NCI-H446 (cell line): ENCODE measurements around the gene KIF23.
A peak's percentile ranks its signal among the peaks of the same experiment; 100 is the strongest.

Source experiments
- DNase-seq, 2 experiments: peaks; one replicate each; lab custom pipeline; 2025; lab: John Stamatoyannopoulos, UW

The KIF23 gene

GRCh38 chr15:69465253-69465652 is 51.1 kb downstream of the KIF23 start:
- no peak for DNase-seq

DNA sequence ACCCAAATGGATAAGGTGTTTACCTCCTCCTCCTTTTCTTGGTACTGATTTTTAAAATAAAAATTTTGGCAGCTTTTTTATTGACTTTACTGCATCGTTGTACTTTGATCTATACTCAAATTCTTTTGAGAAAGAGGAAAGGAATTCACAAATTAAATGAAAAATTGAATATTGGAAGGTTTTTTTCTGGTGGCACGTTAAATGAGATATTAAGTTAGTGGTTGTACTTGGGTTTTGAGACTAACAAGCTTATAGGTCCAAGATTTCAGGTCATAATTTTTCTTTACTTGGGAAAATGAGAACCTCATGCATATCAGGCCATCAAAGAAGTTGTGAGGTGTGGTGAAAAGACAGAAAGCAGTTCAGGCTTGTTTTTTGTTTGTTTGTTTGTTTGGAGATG is 52.6 kb downstream of the KIF23 start:
- DNase-seq = no peak

DNA sequence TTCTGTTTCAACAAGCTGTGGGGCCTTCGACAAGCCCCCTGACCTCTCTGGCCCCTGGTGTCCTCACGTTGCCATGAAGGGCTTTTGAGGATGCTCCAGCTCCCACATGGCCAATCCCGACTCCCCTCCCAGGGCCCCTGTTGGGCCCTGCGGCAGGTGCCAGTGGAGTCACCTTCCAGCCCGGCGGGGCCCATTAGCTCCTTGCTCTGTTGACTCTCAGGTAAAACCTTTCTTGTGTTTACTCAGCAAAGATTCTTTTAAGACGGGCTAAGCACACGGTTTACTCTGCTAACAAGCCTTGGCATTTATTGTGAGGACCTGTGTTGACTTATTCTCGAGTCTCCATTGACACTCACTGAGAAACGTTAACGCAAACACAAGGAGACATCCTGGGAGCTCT is 53.5 kb downstream of the KIF23 start:
- no peak for DNase-seq

DNA sequence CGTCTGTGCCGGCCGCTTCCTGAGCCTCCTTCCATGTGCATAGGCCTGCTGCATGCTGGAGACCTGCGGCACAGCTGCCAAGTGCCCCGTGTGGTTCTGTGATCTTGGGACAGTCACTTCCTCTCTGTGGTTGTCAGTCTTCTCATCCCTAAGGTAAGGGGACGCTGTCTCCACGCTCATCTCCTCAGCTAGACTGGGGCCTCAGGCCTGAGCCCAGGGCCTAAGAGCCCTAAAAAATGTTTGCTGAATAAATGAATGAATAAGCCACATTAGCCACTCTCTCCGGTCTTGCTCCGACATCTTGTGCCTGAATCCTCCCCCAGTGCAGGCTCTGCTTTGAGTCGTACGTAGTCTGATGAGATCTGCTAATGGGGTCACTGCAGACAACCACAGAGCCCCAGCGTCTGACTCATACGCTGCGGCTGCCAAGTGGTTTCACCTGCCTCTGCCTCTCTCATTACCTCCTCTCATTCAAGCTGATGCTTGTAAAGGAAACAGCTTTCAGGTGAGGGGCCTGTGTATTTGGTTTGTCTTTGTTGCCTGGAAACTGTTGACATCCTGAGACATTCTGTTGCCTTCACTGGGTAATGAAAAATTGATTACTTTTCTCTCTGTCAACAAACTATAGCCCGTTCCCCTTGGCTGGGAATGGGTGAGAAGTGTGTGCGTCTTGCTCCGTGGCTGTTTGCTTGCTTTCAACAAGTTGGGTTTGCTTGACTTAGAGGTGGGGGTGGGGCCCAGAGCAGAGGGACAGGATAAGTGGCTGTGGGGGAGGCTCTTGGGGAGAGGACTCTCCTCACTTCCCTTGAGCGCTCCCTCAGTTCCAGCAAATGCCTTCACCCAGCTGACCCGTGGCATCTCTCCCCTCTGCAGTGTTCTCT is 54.3 kb downstream of the KIF23 start:
- DNase-seq = no peak

DNA sequence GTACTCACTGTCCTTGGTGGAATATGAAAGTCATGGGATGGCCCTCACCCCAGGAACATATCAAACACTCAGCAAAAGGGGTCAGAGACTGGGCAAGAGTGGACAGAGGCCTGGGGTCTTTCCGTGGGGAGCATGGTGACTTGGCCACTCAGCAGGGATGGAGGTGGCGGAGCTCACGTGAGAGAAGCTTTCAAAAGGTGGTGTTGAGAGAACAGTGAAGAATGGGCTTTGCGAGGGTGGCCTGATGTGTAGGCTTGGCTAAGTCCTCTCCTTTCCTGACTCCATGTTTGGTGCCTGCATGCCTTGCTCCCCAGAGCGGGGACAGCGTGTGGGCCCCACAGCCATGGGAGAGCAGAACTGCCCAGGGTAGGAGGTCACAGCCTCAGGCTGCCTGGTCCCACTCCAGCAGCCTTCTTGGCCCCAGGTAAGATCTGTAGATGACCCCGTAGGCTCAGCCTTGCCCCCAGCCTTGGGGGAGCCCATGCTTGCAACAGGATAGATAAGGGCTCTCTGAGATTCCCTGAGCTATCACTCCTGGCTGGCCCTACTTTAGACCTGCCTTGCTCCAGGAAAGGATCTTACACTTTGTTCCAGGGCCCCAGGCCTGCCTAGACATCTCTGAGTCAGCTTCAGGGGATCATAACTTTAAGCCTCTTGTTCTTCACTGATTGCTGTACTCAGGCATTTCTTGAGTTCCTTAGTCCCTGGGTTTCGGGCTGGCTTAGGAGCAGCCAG is 55.5 kb downstream of the KIF23 start:
- DNase-seq = no peak

DNA sequence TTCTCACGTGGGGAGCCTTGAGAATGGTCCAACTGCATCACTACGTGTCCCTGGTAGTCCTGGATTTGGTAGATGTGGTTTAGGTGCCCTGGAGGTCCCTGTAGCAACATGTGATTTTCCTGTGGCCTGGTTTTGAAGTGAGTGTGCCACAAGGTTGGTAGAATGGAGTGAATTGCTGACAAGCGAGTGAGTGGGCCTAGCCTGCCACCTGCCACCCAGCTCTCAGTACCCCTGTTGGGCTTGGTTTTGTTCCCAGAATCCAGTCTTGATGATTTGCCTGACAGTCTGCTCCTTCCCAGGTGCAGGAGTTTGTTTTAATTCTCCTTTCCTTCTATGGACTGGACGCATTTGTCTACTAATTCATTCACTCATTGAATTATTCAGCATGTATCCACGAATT is 57.9 kb downstream of the KIF23 start:
- no peak for DNase-seq

- no peak for DNase-seq
Measured at GRCh38 chr15:69472562-69472961, 58.4 kb downstream of the KIF23 start.

GRCh38 chr15:69474291-69474690 is 60.1 kb downstream of the KIF23 start:
- DNase-seq = no peak

DNA sequence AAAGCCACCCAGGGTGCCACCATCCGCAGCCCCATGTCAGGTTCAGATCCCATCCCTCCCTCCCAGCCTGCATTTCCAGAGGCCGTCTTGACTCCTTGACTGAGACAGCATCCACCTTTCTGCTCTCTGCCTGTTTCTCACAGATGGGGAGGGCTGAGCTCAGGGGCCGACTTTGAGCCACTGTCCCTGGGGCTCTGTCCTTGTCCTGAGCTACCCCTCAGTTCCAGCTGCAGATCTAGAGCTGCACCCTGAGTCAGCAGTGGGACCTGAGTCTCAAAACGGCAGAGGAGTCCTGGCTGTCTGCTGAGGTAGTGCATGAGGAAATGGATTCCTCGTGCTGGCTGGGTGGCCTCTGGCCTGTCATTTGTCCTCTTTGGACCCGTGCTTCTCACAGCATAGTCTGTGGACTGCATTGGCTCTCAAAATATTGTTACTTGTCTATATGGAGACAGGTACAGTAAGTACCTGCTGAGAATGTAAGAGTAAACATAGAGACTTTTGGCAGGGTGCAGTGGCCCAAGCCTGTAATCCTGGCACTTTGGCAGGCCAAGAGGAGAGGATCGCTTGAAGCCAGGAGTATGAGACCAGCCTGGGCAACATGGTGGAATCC is 60.8 kb downstream of the KIF23 start:
- no peak for DNase-seq

DNA sequence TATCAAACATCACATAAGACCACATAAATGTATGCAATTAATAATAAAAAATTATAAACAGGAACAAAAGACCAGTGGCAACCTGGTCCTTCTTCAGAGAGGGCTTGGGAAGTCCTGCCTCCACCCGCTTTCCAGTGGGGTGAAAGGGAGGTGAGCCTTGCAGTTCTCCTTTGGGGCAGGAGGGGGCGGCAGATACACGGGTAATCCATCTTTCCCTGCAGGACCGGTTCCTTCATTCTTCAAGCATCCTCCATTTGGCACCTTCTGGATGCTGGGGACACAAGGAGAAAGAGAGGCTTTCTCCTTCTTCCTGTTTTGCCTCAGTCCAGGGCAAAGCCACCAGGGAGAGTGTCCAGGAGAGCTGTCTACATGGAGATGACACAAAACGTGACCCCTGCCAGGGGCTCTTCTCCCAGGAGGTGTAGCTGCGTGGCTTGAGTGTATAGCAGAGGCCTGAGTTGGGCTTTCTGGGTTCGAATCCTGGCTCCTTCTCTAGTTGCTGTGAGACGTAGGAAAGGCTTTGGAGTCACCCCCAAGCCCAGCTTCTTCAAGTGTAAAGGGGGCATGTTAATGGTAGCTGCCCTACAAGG is 61.7 kb downstream of the KIF23 start:
- peak in 1 of 2 experiments; percentile 46 for DNase-seq

GRCh38 chr15:69476704-69477473 is 62.7 kb downstream of the KIF23 start:
- DNase-seq = no peak

GRCh38 chr15:69478259-69478781 is 64.2 kb downstream of the KIF23 start:
- peak in 1 of 2 experiments; percentile 46 for DNase-seq

GRCh38 chr15:69479081-69479480 is 64.9 kb downstream of the KIF23 start:
- DNase-seq = no peak

DNA sequence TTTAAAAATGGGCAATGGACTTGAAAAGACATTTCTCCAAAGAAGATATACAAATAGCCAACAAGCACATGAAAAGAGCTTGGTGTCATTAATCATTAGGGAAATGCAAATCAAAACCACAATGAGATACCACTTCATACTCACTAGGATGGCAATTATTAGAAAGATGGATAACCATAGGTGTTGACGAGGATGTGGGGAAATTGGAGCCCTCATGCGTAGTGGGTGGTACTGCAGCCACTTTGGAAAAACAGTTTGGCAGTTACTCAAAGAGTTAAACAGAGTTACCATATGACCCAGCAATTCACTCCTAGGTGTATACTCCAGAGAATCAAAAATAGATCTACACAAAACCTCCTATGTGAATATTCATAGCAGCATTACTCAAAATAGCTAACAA is 65.8 kb downstream of the KIF23 start:
- no peak for DNase-seq

DNA sequence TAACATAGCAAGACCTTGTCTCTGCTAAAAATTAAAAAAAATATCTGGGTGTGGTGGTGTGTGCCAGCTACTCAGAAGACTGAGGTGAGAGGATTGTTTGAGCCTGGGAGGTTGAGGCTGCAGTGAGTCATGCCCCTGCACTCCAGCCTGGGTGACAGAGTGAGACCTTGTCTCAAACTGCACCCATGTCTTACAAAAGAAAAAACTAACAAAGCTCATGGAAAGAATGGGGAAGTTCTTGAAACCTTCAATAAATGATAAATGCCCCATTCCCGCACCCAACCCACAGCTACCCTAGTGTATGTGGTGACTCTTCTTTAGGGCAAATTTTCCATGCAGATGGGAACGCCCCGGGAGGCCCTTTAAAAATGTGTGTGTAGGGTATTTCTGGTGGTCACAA is 66.8 kb downstream of the KIF23 start:
- no peak for DNase-seq

DNA sequence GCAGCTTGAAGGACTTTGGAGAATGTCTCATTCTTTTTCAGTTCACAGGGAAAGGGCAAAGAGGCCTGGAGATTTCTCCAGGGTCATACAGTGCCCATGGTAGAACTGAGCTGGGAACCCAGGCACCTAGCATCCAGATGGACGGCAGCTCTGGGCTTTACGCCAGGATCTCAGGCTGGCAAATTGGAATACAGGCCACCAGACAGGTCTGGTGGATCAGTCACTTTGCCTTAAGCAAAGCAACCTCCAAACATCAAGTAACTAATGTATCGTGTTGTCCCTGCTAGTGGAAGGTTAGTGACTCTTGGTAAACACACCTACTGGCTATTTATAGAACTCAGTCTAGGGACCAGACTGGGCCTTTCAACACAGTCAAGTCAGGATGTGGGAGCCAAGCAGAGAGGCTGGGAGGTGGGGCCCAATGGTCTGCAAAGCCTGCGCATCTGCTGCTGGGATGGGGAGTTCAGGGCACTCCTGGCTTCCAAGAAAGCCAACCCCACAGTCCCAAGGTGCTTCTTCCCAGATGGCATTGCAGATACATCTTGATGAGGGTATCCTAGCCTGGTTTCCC is 68.6 kb downstream of the KIF23 start:
- DNase-seq = no peak

DNA sequence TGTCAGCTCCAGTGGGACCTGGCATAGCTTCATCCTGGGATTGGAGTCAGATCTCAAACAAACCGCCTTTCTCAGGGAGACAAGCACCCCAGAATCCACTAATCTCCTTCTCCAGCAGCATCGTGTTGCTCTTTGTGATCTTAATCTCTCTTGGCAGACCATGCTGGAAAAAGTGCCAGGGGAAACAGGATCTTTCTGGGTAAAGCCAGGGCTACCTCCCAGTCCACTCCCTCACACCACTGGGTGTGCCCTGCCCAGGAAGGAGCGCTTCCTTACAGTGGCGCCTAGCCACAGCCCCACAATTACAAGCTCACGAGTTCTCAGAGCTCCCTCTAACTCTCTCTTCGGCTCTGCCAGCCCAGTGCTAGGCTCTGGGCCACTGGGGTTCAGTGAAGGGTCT is 70.7 kb downstream of the KIF23 start:
- DNase-seq = no peak

- no peak for DNase-seq
Measured at GRCh38 chr15:69486481-69487110, 72.4 kb downstream of the KIF23 start.

DNA sequence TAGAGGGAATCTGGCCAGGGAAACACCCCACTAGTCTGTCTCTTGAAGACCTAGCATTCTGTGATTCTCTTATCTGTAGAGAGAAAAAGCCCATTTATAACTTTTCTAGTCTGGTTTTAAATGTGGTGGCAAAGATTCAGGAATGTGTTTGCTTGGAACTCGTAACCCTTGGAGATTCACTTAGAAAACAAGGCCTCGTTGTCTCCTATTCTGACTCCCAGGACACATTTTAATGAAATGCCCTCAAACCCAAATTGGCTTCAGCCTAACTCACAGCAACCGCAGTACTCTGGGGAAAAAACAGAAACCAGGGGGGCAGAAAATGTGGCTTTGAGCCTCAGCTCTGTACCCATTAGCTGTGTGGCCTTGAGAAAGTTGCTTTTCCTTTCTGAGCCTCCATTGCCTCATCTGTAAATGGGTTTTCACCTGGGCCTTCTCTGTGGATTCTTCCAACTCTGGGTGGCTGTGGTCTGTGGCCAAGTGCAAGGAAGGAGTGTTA is 75.0 kb downstream of the KIF23 start:
- DNase-seq = no peak

DNA sequence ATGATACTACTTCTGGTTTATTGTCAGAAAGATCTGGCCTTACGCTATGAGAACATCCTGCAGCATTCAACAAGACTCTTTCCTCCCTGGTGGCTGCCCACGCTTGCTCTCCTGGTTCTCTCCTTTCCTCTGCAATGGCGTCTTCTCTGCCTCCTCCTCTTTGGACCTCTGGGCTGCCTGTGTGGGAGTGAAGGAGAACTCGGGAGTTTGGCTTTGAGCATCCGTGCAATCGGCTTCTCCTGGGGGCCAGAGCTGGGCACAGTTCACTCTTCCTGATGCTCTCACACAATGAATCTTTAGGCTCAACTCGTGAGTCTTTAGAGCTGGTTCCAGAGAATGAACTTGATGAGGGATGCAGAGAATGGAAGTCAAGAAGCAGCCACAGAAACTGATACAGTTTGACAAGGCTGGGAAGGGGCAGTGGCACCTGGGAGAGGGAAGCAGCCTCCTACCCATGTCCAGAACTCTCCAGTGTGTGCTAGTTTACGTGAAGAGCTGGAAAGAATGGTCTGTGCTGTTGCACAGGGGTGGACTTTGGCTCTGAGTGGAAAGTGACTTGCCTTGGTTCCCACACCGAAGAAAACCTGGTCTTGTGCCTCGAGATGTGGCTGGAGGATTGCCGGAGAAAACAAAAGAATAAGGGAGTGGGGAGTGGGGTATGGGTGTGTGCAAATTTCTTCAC is 76.3 kb downstream of the KIF23 start:
- DNase-seq = no peak
